ENCODE results near the gene NCLN. TPM values are rescaled to one million over a fixed set of nuclear protein-coding genes. Genes with fewer than 3 reads are reported as not detected.

The NCLN gene
- total and polyA plus RNA-seq, 9 of the 15 experiments (the other 6 are each of a cell fraction or from before 2014, with no cell fraction given) = 3.8 to 126 (median 39.6) TPM

DNA sequence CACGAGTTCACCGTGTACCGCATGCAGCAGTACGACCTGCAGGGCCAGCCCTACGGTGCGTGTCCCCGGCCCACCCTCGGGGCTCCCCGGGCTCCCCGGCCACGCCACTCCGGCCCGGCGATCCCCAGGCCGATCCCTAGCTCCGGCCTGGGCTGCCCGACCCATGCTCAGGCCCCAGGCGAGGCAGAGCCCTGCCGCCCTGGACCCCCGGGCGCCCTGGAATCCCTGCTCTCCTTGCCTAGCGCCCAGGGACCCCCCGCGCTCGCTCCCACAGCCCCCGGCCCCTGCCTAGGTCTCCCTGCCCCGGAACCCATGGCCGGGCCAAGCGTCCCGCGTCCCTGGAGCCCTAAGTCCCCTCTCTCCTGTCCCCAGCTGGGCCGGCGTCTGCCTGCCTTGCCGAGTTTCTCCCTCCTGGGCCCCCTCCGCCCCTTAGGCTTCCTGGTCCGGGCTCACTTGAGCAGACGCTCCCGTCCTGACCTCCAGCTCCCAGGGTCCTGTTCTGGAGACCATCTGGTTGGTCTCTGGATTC lies 494 bp downstream of the NCLN start (continued):
- TF ChIP-seq, protein P1, sequence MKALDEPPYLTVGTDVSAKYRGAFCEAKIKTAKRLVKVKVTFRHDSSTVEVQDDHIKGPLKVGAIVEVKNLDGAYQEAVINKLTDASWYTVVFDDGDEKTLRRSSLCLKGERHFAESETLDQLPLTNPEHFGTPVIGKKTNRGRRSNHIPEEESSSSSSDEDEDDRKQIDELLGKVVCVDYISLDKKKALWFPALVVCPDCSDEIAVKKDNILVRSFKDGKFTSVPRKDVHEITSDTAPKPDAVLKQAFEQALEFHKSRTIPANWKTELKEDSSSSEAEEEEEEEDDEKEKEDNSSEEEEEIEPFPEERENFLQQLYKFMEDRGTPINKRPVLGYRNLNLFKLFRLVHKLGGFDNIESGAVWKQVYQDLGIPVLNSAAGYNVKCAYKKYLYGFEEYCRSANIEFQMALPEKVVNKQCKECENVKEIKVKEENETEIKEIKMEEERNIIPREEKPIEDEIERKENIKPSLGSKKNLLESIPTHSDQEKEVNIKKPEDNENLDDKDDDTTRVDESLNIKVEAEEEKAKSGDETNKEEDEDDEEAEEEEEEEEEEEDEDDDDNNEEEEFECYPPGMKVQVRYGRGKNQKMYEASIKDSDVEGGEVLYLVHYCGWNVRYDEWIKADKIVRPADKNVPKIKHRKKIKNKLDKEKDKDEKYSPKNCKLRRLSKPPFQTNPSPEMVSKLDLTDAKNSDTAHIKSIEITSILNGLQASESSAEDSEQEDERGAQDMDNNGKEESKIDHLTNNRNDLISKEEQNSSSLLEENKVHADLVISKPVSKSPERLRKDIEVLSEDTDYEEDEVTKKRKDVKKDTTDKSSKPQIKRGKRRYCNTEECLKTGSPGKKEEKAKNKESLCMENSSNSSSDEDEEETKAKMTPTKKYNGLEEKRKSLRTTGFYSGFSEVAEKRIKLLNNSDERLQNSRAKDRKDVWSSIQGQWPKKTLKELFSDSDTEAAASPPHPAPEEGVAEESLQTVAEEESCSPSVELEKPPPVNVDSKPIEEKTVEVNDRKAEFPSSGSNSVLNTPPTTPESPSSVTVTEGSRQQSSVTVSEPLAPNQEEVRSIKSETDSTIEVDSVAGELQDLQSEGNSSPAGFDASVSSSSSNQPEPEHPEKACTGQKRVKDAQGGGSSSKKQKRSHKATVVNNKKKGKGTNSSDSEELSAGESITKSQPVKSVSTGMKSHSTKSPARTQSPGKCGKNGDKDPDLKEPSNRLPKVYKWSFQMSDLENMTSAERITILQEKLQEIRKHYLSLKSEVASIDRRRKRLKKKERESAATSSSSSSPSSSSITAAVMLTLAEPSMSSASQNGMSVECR (CRISPR knock-in tag; IDR thresholded peaks at IDR 0.05) = peak; percentile 82; the same call in 1 of the 2 replicates
- TF ChIP-seq SMAD2 (IDR thresholded peaks at IDR 0.05; ENCODE audit: low read depth, low read length) (no peak), EP300 (IDR thresholded peaks at IDR 0.05; ENCODE audit: low read length) (no peak)

DNA sequence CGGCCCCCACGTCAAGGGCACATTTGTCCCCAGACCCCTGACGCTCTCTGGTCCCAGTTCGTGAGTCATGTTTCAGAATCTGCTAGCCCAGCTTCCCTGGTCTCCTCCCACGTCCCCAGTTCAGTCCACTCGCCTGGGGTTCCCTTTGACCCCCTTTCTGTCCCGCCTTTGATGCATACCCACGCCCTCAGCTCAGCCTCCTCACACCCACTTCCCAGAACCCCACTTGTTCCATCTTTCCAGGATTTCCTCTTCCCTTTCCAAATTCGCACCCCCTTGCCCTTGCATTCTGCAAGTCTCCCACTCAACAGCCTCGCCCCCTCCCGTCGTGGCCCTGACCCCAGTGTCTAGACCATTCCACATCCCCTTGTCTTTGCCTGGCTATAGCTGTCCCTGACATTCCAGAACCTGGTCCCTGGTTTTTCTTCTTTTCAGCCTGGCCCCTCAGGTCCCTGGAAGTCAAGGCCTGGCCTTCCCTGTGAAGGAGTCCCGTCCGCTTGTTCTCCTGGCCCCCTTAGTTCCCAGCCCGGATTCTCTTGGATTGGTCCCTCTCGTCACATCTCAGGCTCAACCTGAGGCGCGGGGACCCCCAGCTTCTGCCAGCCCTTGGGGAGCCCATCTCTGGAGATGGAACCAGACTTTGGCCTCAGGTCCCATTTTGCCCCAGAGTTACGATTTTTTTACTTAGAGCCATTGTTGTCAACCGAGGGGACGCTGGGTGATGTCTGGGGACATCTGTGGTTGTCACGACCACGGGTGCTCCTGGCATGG lies 1.3 kb downstream of the NCLN start:
- Histone ChIP-seq H3K4me1 (replicated peaks in 1 of 2; ENCODE audit: control insufficient read depth in 2 of 2, insufficient read depth in 2 of 2, low read length in 2 of 2) (peaks cover 23 to 77% of the 10 kb centered on the region in 2 experiments), H3K4me3 (peak overlapping the region; percentile 99), H3K27me3 (ENCODE audit: control insufficient read depth in 2 of 2, insufficient read depth in 2 of 2, low read length in 2 of 2) (no peaks in the 10 kb centered on the region), H3K9me3 (replicated peaks; ENCODE audit: control insufficient read depth, insufficient read depth, low read depth, low read length) (no peaks in the 10 kb centered on the region), H3K4me2 (ENCODE audit: insufficient read depth, low read length) (peak overlapping the region; percentile 96), H3K9ac (ENCODE audit: insufficient read depth in 1 of 2, low read depth in 2 of 2, low read length in 2 of 2) (peak overlapping the region; percentile 82 to 99), H4K20me1 (replicated peaks; ENCODE audit: control insufficient read depth, insufficient read depth, low read length) (peaks cover 26% of the 10 kb centered on the region; the same call in 1 of the 2 replicates), H3K27ac (ENCODE audit: extremely low read depth, low read depth, low read length) (peak overlapping the region; percentile 96; the same call in 1 of the 3 replicates), H3K79me2 (ENCODE audit: control insufficient read depth, insufficient read depth, low read length) (peaks cover 63% of the 10 kb centered on the region), H3K9me1 (ENCODE audit: control insufficient read depth, insufficient read depth, low read length) (no peaks in the 10 kb centered on the region), H3K36me3 (ENCODE audit: control insufficient read depth, insufficient read depth, low read length) (peaks cover 50% of the 10 kb centered on the region; the same call in 2 of the 3 replicates), H2AFZ (ENCODE audit: low read depth, low read length) (no peak overlapping the region)
- FAIRE-seq (no peak), DNase-seq (ENCODE audit: extremely low read depth in 1 of 4, low spot score in 3 of 4) (peak in 3 of 4 experiments; percentile 50 to 64 (median 54)), ATAC-seq (no peak)
- POLR2A ChIA-PET = interaction anchor here (0.5 to 1.5 kb wide), 4 partner anchors 8 to 504 kb away, joined by 3 to 4 read pairs (median 3); no protein-coding TSS in a partner anchor
- no TSS peak for BruUV-seq (replicated peaks)
- CTCF ChIA-PET (ENCODE audit: low intra/inter-chr PET ratio) = no interaction called here
- intact Hi-C loops (cut with micrococcal nuclease) (no loop called here), in situ Hi-C loops (cut with MboI) (no loop called here)
- WGBS (ENCODE audit: insufficient coverage, low coverage, missing lambda C conversion rate) = 41% methylated on average over 21 of the region's 23 CpGs
- TF ChIP-seq CHD4 (IDR thresholded peaks at IDR 0.05; ENCODE audit: insufficient read depth, insufficient replicate concordance, low read depth, low read length, poor library complexity, severe bottlenecking) (no peak), MCM7 (IDR thresholded peaks at IDR 0.05) (no peak), ZEB2 (IDR thresholded peaks at IDR 0.05) (no peak), E2F8 (IDR thresholded peaks at IDR 0.05; ENCODE audit: low read depth, partially characterized antibody) (no peak), MED1 (CRISPR knock-in tag; IDR thresholded peaks at IDR 0.05; ENCODE audit: borderline replicate concordance) (0 out of 2 replicates have a peak, but pooled peaks have one; percentile 52), HDAC1 (IDR thresholded peaks at IDR 0.05) (peak in 1 of 2 experiments; percentile 16; a peak in 1 of 4 replicates), ZFP1 (CRISPR knock-in tag; IDR thresholded peaks at IDR 0.05) (no peak), MYNN (IDR thresholded peaks at IDR 0.05) (0 out of 2 replicates have a peak, but pooled peaks have one; percentile 23), MYNN (CRISPR knock-in tag; IDR thresholded peaks at IDR 0.05) (no peak), EGR1 (conservative IDR thresholded peaks at IDR 0.05) (peak; percentile 88)
